ENCODE results near the gene MSGN1.

Gene MSGN1

GRCh38 chr2:17816396-17817245 lies at the start of gene MSGN1:
Gene MSGN1, plus strand, starts transcription at chr2:17816460. Its CDS starts 59 bp downstream, at chr2:17816519.
- DNase-seq (ENCODE audit: low read depth, low spot score), result no peak

- DNase-seq (ENCODE audit: low read depth, low spot score), result no peak
Measured at GRCh38 chr2:17768894-17769293, 47.4 kb upstream of the MSGN1 start.

GRCh38 chr2:17771956-17772355 lies 44.3 kb upstream of the MSGN1 start:
- DNase-seq (ENCODE audit: low read depth, low spot score), result no peak

- no peak for DNase-seq (ENCODE audit: low read depth, low spot score)
Measured at GRCh38 chr2:17772532-17772931, 43.7 kb upstream of the MSGN1 start.

GRCh38 chr2:17780546-17780945 lies 35.7 kb upstream of the MSGN1 start:
- no peak for DNase-seq (ENCODE audit: low read depth, low spot score)

GRCh38 chr2:17781482-17781881 lies 34.8 kb upstream of the MSGN1 start:
- no peak for DNase-seq (ENCODE audit: low read depth, low spot score)

- no peak for DNase-seq (ENCODE audit: low read depth, low spot score)
Measured at GRCh38 chr2:17786727-17787126, 29.5 kb upstream of the MSGN1 start.

- no peak for DNase-seq (ENCODE audit: low read depth, low spot score)
Measured at GRCh38 chr2:17788773-17789172, 27.5 kb upstream of the MSGN1 start.

GRCh38 chr2:17790536-17790935 lies 25.7 kb upstream of the MSGN1 start:
- DNase-seq (ENCODE audit: low read depth, low spot score), result no peak

GRCh38 chr2:17791121-17791816 lies 25.0 kb upstream of the MSGN1 start:
- DNase-seq (ENCODE audit: low read depth, low spot score), result peak; percentile 4

- no peak for DNase-seq (ENCODE audit: low read depth, low spot score)
Measured at GRCh38 chr2:17791817-17792130, 24.5 kb upstream of the MSGN1 start.

GRCh38 chr2:17792515-17792914 lies 23.7 kb upstream of the MSGN1 start:
- no peak for DNase-seq (ENCODE audit: low read depth, low spot score)

- DNase-seq (ENCODE audit: low read depth, low spot score), result no peak
Measured at GRCh38 chr2:17793296-17793695, 23.0 kb upstream of the MSGN1 start.

GRCh38 chr2:17793803-17794354 lies 22.4 kb upstream of the MSGN1 start:
- no peak for DNase-seq (ENCODE audit: low read depth, low spot score)

GRCh38 chr2:17795309-17795708 lies 21.0 kb upstream of the MSGN1 start:
- no peak for DNase-seq (ENCODE audit: low read depth, low spot score)

GRCh38 chr2:17798338-17798737 lies 17.9 kb upstream of the MSGN1 start:
- DNase-seq (ENCODE audit: low read depth, low spot score), result no peak

- no peak for DNase-seq (ENCODE audit: low read depth, low spot score)
Measured at GRCh38 chr2:17799301-17800120, 16.7 kb upstream of the MSGN1 start.

GRCh38 chr2:17800219-17800618 lies 16.0 kb upstream of the MSGN1 start:
- peak; percentile 6 for DNase-seq (ENCODE audit: low read depth, low spot score)

- no peak for DNase-seq (ENCODE audit: low read depth, low spot score)
Measured at GRCh38 chr2:17800693-17801458, 15.4 kb upstream of the MSGN1 start.

- no peak for DNase-seq (ENCODE audit: low read depth, low spot score)
Measured at GRCh38 chr2:17803497-17803896, 12.8 kb upstream of the MSGN1 start.

GRCh38 chr2:17804358-17804757 lies 11.9 kb upstream of the MSGN1 start:
- DNase-seq (ENCODE audit: low read depth, low spot score), result no peak

All from smooth muscle cell of the brain vasculature (primary cell).